HG03558 (cell line): ENCODE measurements around the gene HMGA1.
"Not testable (repeated sequence)": the region's sequence is repeated elsewhere in the genome, so short reads cannot be mapped to it uniquely, and the experiment has no call there.

ENCODE experiments used
- ATAC-seq: cut with Tn5 transposase; IDR thresholded peaks from one replicate; pipeline ENCODE4 v1.9.1; 2021; ENCODE audit warnings: moderate number of reproducible peaks; ENCODE audit not compliant: unreplicated experiment; ENCODE audit errors: extremely low read depth

The HMGA1 gene

GRCh38 chr6:34239500-34239825, 2.8 kb downstream of the HMGA1 start:
- ATAC-seq = no peak

GRCh38 chr6:34239893-34240292, 3.2 kb downstream of the HMGA1 start:
- no peak for ATAC-seq

- no peak for ATAC-seq
These were observed 3.9 kb downstream of the HMGA1 start for GRCh38 chr6:34240329-34241248.

- no peak for ATAC-seq
These were observed 4.9 kb downstream of the HMGA1 start for GRCh38 chr6:34241351-34242215.

- no peak for ATAC-seq
These were observed 5.8 kb downstream of the HMGA1 start for GRCh38 chr6:34242252-34243130.

DNA sequence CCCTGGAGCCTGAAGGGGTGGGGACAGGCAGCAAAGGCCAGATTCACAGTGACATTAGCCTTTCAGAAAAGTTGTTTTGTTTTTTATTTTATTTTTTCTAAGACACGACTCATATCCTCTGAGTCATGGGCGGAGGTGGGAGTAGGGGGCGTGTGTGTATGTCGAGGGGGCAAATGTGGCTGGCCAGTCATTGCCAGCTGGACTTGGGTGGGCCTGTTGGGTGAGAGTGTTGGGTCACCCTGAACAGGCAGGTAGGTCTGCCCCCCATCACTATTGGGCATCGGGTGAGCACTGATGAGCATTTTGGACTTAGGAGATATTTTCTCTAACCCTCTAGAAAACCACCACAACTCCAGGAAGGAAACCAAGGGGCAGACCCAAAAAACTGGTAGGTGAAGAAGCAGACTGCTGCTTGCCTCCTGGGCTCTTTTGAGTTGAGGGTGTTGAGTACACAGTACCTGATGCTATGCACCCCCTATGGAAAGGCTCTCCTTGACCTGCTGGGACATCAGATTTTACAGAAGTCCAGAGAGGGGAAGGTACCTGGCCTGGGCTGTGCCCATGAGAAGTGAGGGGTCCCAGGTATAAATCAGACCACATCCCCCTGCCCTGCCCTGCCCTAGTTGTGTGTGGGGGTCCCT, 6.6 kb downstream of the HMGA1 start:
- no peak for ATAC-seq

- no peak for ATAC-seq
These were observed 7.5 kb downstream of the HMGA1 start for GRCh38 chr6:34243901-34244884.

DNA sequence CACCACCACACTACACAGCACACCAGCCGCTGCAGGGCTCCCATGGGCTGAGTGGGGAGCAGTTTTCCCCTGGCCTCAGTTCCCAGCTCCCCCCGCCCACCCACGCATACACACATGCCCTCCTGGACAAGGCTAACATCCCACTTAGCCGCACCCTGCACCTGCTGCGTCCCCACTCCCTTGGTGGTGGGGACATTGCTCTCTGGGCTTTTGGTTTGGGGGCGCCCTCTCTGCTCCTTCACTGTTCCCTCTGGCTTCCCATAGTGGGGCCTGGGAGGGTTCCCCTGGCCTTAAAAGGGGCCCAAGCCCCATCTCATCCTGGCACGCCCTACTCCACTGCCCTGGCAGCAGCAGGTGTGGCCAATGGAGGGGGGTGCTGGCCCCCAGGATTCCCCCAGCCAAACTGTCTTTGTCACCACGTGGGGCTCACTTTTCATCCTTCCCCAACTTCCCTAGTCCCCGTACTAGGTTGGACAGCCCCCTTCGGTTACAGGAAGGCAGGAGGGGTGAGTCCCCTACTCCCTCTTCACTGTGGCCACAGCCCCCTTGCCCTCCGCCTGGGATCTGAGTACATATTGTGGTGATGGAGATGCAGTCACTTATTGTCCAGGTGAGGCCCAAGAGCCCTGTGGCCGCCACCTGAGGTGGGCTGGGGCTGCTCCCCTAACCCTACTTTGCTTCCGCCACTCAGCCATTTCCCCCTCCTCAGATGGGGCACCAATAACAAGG, 8.5 kb downstream of the HMGA1 start:
- not testable (repeated sequence) for ATAC-seq

GRCh38 chr6:34245761-34246140, 9.1 kb downstream of the HMGA1 start:
- not testable (repeated sequence) for ATAC-seq

GRCh38 chr6:34246249-34246562, 9.5 kb downstream of the HMGA1 start:
- ATAC-seq = no peak

GRCh38 chr6:34246563-34247391, 10.1 kb downstream of the HMGA1 start:
- no peak for ATAC-seq

GRCh38 chr6:34247481-34248197, 11.0 kb downstream of the HMGA1 start:
- ATAC-seq = no peak

GRCh38 chr6:34248198-34248726, 11.6 kb downstream of the HMGA1 start:
- no peak for ATAC-seq

DNA sequence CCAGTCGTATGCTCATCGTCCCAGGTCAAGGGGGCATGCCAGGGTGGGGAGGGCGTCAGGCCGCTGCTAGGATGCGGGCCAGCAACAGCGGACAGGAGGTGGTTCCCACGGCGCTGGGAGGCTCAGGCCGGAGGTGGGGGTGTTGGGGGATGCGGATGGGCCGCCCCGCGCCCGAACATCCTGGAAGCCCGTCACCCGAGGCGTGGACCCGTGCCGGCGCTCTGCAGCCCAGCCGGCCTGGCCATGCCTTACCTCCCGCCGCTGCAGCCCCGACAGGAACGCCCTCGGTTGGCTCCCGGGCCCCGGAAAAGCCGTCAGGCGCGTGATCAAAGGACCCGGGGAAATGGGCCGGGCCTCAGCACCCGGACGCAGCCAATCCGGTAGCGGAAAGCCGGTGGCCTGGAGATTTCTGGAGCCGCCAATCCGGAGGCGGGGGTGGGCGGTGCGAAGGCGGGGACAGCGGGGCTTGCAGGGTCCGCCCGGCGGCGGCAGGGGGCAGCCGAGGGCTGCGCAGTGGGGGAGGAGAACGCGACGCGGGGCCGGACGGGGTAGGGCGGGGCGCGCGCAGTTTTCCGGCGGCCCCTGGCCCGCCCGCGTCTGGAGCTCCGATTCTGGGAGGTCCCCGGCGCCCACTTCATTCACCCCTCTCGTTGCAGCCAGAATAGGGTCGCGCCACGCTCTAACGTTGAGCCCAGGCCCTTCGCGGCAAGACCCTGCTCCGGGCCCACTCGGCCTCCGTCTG, 12.2 kb downstream of the HMGA1 start, which contains the start of gene SMIM29:
TSS of gene SMIM29 (minus strand) at position 280 of the 742 bp plus-strand sequence. CDS start 1,215 bp downstream, outside the sequence.
- ATAC-seq = peak; percentile 48

GRCh38 chr6:34249469-34250261, 13.0 kb downstream of the HMGA1 start:
- no peak for ATAC-seq
